GM23248 (cell line): ENCODE results near the gene TBX2.

ENCODE experiments used
- EZH2 ChIP-seq: fragments of 200-600 bp; sonication (generic); IDR thresholded peaks from 2 replicates; pipeline ENCODE4 v1.6.1; 2018; ENCODE audit warnings: antibody characterized with exemption, mild to moderate bottlenecking; ENCODE audit not compliant: insufficient read depth, poor library complexity, severe bottlenecking
- EZH2phosphoT487 ChIP-seq: fragments of 200-600 bp; sonication (generic); IDR thresholded peaks from 2 replicates; pipeline ENCODE4 v1.6.1; 2018; ENCODE audit warnings: antibody characterized with exemption, moderate library complexity, mild to moderate bottlenecking, low read depth; ENCODE audit not compliant: insufficient read depth

- TF ChIP-seq EZH2 (no peak), EZH2phosphoT487 (no peak)
Observed at GRCh38 chr17:61429274-61429673, 29.6 kb downstream of the TBX2 start.
